Breast epithelium (tissue), 3 donors: Measurements from ENCODE around the gene MPHOSPH9.

Experiments
- POLR2A ChIP-seq: fragments of 450-650 bp; IDR thresholded peaks from one replicate; pipeline ENCODE4 v1.6.1; 2016; ENCODE audit warnings: antibody characterized with exemption, mild to moderate bottlenecking, moderate library complexity
- POLR2AphosphoS5 ChIP-seq, 3 donors: sonication (generic); formaldehyde crosslinking; IDR thresholded peaks; one replicate each; pipeline ENCODE4 v1.6.1; 2017; ENCODE audit warnings: antibody characterized with exemption in 3 of 3
- TF ChIP-seq, protein P1 (sequence below), 3 donors: fragments of 450-650 bp; IDR thresholded peaks; one replicate each; pipeline ENCODE4 v1.5.1; 2016 to 2017; ENCODE audit warnings: antibody characterized with exemption in 3 of 3, mild to moderate bottlenecking in 3 of 3, moderate library complexity in 3 of 3

- TF ChIP-seq, protein P1, sequence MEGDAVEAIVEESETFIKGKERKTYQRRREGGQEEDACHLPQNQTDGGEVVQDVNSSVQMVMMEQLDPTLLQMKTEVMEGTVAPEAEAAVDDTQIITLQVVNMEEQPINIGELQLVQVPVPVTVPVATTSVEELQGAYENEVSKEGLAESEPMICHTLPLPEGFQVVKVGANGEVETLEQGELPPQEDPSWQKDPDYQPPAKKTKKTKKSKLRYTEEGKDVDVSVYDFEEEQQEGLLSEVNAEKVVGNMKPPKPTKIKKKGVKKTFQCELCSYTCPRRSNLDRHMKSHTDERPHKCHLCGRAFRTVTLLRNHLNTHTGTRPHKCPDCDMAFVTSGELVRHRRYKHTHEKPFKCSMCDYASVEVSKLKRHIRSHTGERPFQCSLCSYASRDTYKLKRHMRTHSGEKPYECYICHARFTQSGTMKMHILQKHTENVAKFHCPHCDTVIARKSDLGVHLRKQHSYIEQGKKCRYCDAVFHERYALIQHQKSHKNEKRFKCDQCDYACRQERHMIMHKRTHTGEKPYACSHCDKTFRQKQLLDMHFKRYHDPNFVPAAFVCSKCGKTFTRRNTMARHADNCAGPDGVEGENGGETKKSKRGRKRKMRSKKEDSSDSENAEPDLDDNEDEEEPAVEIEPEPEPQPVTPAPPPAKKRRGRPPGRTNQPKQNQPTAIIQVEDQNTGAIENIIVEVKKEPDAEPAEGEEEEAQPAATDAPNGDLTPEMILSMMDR (IDR thresholded peaks at IDR 0.05) = peak in 1 of 3 donors; percentile 77
- TF ChIP-seq POLR2A (no peak), POLR2AphosphoS5 (IDR thresholded peaks at IDR 0.05) (no peak)
Observed at GRCh38 chr12:123271001-123271668, 38.2 kb upstream of the MPHOSPH9 start.
